Medulla oblongata (tissue), 1 donor: ENCODE results near the gene UMAD1.

ENCODE experiments used
- DNase-seq: peaks from one replicate; pipeline ENCODE4 v3.0.0-alpha.2; 2015; ENCODE audit errors: extremely low spot score

UMAD1 gene

DNA sequence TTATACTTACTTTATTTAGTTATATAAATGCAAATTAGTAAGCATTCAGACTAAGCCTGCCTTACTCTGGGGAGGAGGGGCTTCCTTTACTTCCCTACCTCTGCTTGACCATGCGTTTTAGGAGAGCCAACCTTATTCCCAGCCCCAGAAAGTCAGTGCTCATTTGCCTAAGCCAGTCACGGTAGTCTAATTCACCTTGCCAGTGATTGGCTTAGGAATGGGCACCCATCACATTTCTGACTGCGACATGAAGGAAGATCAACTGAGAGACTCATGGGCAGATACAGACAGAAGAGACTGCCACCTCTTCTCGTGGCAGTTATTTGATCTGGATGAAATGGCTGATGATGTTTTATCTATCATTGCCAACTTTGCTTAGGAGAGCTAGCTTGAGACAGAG lies 48.4 kb downstream of the UMAD1 start:
- no peak for DNase-seq

GRCh38 chr7:7693881-7694280 lies 53.3 kb downstream of the UMAD1 start:
- DNase-seq: no peak

DNA sequence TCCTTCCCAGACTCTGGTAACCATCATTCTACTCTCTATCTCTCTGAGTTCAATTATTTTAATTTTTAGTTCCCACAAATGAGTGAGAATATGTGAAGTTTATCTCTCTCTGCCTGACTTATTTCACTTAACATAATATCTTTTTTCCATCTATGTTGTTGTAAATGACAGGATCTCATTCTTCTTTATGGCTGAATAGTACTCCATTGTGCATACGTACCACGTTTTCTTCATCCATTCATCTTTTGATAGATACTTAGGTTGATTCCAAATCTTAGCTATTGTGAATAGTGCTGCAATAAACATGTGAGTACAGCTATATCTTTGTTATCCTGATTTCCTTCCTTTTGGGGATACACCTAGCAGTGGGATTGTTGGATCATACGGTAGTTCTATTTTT lies 54.0 kb downstream of the UMAD1 start:
- no peak for DNase-seq

GRCh38 chr7:7695111-7695817 lies 54.7 kb downstream of the UMAD1 start:
- peak; percentile 60 for DNase-seq

- DNase-seq: no peak
Measured at GRCh38 chr7:7696458-7697119, 56.0 kb downstream of the UMAD1 start.

GRCh38 chr7:7698930-7699329 lies 58.4 kb downstream of the UMAD1 start:
- DNase-seq: no peak

GRCh38 chr7:7699380-7699779 lies 58.8 kb downstream of the UMAD1 start:
- no peak for DNase-seq

- no peak for DNase-seq
Measured at GRCh38 chr7:7699970-7700369, 59.4 kb downstream of the UMAD1 start.

DNA sequence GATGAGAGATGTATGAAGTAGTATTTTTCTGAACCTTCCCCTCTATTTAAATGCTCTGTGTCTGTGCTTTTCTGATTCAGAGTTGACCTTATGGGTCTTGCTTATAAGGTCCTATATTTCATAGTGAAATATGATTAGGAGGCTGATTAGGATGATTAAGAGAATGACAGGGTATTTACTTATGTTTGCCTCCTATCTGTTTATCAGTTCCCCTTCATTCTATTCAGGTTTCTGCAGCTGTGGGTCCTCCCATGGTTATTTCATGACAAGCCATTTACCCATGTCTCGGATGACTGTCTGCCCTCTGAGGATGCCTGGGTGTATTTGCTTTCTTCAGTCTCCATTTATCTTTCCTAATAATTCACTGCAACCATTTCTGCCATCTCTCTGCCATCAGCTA lies 61.0 kb downstream of the UMAD1 start:
- DNase-seq: no peak

GRCh38 chr7:7702826-7703225 lies 62.3 kb downstream of the UMAD1 start:
- no peak for DNase-seq

DNA sequence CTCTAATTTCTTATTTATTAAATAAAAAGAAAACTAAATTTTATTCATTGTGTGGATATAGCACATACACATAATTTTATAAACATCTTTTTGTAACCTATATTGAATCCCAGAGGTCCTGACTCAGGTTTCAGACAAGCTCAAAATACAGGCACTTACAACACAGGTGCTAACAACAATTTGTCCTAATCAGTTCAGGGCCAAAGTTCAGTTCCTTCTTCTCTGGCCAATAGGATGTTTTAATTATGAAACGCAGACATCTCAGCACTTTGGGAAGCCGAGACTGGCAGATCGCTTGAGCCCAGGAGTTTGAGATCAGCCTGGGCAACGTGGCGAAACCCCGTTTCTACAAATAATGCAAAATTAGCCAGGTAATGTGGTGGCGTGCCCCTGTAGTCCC lies 62.9 kb downstream of the UMAD1 start:
- DNase-seq: no peak

DNA sequence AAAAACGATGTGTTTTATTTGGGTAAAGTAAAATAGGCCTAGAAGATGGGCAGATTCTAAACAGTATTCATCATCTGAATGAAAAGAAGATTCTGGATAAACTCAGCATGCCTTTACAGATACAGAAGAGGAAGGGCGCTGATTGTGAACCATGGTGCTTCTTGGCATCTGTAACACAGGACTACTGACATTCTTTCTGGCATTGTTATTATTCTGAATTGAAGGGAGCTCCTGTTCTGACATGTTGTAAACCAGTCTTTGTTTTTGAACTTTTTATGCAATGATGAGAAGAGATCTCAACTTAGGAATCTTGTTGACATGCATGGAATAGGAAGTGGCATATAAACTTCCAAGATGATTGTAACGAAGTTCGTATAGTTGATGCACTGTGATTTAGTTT lies 64.3 kb downstream of the UMAD1 start:
- DNase-seq: no peak

GRCh38 chr7:7705318-7705717 lies 64.8 kb downstream of the UMAD1 start:
- no peak for DNase-seq

GRCh38 chr7:7706101-7706511 lies 65.6 kb downstream of the UMAD1 start:
- DNase-seq: no peak

DNA sequence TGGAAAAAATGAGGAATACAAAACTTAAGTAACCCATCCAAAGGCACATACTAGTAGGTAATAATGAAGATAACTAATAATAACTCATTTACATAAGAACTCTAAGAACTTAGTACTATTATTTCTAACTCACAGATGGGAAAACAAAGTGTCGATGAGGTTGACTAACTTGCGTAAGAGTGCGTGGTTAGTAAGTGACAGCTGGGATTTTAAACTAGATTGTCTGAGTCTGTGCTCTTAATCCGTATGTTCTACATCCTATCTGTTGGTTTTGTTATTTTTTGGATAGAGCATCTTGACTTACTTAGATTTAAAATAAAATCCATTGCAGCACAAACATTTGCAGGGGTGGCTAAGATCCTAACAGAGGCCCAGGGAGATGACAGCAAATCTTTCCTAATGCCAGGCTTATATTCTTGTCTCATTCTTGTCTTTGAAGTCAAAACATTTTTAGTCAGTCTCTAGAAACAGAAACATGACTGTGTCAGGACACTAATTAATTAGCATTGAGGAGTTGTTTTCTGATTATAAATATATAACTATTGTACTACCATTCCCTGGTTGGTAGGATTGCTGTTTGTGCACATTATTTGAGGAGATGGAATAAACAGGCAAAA lies 66.1 kb downstream of the UMAD1 start:
- no peak for DNase-seq

DNA sequence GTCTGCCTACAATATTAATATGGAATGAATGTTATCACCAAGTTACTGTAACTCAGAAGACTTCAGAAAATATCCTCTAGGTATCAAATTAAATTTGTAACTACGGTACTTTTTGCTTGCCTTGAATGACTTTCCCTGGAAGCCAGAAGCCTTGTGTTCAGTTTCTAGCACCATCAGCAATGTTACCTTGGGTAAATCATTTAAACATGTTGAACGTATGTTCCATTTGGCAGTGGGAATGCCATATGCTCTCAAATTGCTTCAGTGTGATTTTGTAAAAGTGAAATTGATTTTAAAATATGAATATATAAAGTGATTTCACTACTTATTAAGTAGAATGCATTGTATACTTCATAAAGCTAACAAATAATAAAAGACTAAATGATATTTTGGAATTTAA lies 66.7 kb downstream of the UMAD1 start:
- DNase-seq: no peak

GRCh38 chr7:7707806-7708205 lies 67.3 kb downstream of the UMAD1 start:
- no peak for DNase-seq

DNA sequence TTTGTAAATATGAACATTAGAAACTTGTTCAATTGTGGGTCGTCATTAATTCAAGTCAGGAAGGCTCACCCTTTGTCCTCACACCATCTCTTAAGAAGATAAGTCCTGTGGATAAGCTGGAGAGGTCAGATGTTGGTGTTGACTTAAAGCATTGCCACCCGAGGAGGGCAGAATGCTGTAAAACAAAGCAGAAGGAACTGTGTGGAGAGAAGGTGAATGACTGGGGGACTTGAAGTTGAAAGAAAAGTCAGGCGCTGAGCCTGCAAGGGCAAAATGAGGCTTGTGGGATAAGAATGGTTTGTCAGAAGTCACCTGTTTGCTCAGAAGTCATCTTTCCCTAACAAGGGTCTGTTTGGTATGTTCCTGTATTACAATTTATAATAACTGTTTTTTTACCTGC lies 68.7 kb downstream of the UMAD1 start:
- no peak for DNase-seq

DNA sequence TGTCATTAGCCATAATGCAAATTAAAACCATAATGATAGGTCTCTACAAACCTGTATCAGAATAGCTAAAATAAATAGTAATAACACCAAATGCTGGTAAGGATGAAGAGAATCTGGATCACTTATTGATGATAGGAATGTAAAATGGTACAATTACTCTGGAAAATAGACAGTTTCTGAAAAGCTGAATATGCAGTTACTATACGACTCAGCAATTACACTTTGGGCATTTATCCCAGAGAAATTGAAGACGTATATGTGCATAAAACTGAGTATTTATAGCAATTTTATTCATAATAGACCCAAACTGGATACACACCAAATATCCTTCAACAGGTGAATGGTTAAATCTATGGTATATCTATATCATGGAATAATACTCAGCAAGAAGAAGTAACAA lies 69.9 kb downstream of the UMAD1 start:
- no peak for DNase-seq

DNA sequence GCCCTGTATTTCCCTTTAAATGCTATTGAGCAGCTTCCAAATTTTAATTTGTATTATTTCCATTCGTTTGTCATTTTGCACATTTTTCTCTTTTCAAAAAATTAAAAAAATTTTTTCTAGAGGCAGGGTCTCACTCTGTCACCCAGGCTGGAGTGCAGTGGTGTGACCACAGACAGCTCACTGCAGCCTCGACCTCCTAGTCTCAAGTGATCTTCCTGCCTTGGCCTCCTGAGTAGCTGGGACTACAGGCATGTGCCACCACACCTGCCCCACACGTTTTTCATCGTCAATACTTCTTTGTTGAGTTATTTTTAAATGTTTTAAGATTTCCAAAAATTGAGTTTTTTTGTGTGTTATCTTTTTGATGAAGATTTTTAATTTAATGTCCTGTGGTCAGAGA lies 73.2 kb downstream of the UMAD1 start:
- no peak for DNase-seq

DNA sequence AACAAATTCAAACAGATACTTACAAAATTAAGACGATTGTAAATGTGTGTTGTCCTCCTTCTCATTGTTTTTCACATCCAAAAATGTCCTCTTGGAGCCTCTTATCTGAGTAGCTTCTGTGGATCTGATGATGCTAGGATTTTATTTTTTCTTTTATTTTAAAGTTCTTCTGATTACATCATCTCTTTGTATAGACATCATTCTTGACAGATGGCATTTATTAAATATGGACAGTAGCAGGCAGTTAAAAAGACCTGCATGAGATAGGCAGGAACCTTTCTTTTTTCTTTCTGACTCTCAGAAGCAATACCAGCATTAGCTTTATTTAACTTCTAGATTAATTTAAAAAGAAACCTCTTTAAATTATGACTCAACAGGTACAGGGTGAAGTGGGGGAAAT lies 77.9 kb downstream of the UMAD1 start, which contains the start of gene RPA3:
RPA3 (minus strand) TSS at position 116 of the 400 bp plus-strand sequence. CDS start 78,189 bp downstream, outside the sequence.
- no peak for DNase-seq

DNA sequence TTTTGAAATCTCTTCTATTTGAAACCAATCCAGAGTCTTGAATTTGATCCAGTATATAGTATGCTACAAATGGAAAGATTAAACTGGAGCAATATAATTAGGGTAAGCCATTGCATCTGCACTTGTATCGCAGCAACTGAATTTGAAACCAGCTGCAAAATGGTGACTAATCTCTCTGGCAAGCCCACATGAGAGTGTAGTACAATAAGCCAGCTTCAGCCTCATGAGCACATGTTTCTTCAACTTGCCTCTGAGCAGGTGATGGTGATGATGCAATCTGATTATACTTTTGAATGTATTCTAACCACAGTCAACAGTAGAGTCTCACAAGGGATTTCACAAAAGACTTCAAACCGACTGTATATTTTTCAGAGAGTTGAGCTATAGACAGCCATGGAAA lies 78.7 kb downstream of the UMAD1 start:
- peak; percentile 50 for DNase-seq

DNA sequence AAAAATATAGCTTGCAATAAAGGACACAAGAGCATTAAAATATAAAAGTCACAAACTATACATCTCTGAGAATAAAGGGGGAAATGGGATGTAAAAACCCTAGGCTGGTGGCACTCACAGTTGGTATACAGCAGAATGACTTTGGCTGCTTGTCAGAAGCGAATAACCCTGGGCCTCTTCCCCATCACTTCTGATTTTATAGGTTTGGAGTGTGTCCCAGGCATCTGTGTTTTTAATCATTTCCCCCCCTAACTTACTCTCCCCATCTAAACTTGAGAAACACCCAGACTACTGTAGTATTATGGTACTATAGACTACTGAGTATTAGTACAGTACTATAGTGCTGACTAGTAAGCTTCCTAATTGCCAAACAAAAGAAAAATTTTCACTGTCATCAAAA lies 79.6 kb downstream of the UMAD1 start:
- DNase-seq: no peak
